Amniotic epithelial cell (primary cell): ENCODE results near the gene FUS.
A peak's percentile ranks its signal among the peaks of the same experiment; 100 is the strongest.
"Not testable (repeated sequence)": the region's sequence is repeated elsewhere in the genome, so short reads cannot be mapped to it uniquely, and the experiment has no call there.

Source experiments
- DNase-seq: peaks from one replicate; pipeline ENCODE4 v3.0.0-alpha.2; 2010; ENCODE audit warnings: low read depth

FUS gene

DNA sequence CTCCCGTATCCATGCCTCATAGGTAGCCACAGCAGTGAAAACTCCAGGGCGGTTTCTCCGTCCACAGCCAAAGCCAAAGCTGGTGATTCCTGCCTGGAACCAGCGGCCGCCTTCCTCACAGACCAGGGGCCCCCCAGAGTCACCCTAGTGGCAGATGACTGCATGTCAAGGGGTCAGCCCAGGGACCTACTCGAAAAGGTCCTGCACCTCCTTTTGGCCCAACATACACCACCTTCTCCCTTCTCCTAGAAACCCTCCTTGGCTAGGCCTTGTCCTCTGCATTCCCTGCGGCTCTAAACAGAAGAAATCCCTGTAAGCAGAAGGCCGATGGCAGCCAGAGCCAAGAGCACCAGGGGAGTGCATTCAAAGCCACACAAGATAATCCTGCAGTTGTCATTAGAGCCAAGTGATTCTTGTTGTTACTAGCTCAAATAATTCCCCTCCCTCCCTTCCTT, 36.2 kb upstream of the FUS start:
- DNase-seq: no peak

DNA sequence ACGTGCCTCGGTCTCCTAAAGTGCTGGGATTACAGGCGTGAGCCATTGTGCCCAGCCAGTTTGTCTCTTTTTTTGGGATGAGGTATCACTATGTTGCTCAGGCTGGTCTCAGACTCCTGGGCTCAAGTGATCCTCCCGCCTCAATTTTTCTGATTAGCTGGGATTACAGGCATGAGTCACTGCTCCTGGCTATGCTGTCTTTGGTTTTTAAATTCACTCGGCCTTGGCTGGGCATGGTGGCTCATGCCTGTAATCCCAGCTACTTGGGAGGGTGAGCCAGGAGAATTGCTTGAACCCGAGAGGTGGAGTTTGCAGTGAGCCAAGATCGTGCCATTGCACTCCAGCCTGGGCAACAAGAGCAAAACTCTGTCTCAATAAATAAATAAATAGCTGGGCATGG, 35.5 kb upstream of the FUS start:
- peak; percentile 43 for DNase-seq

DNA sequence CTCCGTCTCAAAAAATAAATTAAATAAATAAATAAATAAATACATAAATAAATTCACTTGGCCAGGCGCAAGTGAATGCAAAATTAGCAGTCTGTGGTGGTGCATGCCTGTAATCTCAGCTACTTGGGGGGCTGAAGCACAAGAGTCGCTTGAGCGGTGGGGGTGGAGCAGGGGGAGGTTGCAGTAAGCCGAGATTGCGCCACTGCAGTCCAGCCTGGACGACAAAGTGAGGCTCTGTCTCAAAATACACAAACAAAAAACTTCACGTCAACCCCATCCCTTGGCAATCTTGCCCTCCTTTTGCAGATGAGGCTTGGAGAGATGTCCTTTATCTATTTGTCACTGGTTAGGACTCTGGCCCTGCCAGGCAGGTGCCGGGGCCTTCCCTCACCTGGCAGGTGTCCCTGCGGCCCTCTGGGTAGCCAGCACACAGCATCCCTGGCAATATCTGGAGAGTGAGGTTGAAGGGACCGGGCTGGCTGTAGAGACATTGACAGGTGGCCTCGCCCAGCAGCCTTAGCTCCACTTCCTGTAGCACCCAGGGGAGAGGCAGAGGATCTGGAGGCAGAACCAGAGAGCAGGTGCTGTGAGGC, 34.4 kb upstream of the FUS start:
- DNase-seq: no peak

DNA sequence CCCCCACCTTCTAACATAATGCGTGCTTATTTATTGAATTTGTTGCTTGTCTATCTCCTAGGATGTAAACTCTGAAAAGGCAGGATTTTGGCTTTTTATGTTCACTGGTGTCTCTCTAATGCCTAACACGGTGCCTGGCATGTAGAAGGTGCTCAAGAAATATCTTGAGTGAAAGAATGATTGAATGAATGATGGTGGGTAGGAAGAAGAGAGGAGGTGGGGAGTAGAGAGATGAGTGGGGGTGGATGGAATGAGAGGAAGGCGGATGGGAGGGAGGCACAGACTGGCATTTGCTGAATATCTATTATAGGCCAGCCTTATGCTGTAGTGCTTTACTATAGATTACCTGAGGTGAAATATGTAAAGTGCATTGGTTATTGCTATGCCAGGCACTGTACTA, 32.4 kb upstream of the FUS start:
- no peak for DNase-seq

DNA sequence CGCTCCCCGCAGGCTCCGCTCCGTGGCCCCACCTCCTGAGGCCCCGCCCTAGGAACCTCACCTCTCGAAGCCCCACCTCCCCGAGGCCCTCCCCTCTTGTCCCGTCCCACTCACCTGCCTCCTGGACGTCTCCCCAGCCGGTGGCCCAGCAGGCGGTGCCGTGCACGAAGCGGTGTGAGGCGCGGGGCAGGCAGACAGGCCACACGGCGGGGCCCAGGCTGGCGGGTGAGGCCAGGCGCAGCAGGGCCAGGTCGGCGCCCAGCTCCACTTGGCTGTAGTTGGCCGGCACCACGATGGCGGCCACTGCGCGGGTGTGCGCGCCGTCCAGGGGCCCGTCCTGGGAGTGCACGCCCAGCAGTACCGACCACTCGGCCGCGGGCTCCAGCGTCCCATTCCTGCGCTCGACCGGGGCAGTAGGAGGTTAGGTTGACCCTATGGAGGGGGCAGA, 31.6 kb upstream of the FUS start:
- no peak for DNase-seq

DNA sequence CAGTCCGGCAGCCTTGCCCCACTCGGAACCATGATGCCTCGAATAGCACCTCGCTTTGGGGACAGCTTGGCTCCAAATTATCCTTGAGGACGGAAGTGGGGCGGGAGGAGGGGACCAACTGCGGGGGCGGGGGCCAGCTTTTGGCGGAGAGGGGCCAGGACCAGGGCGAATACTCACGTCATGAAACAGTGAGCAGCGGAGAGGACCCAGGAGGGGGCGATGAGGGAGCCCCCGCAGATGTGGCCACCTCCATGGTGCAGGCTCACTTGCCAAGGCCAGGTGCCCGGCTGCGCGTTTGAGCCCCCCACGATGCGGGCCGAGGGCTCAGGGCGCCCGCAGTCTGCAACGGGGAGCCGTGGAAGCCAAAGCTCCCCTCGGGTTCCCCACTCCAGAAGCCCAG, 31.0 kb upstream of the FUS start:
- DNase-seq: no peak

DNA sequence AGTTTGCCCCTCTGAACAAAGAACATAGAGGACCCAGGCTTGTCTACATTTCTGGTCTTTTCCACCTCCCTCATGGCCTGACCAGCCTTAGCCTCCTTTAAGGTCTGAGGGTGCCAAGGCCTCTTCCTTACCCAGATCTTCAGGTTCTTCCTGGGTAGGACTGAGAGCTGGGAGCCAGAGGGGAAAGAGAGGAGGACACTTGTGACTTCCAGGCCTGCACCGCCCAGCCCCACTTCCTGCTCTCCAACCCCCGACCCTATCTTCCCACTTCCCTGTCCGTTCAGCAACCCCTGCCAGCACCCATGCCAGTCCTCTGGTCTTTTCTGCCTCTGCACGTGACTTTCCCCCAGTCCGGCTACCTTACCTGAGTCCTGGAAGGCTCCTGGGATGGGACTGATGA, 30.6 kb upstream of the FUS start:
- DNase-seq: no peak

DNA sequence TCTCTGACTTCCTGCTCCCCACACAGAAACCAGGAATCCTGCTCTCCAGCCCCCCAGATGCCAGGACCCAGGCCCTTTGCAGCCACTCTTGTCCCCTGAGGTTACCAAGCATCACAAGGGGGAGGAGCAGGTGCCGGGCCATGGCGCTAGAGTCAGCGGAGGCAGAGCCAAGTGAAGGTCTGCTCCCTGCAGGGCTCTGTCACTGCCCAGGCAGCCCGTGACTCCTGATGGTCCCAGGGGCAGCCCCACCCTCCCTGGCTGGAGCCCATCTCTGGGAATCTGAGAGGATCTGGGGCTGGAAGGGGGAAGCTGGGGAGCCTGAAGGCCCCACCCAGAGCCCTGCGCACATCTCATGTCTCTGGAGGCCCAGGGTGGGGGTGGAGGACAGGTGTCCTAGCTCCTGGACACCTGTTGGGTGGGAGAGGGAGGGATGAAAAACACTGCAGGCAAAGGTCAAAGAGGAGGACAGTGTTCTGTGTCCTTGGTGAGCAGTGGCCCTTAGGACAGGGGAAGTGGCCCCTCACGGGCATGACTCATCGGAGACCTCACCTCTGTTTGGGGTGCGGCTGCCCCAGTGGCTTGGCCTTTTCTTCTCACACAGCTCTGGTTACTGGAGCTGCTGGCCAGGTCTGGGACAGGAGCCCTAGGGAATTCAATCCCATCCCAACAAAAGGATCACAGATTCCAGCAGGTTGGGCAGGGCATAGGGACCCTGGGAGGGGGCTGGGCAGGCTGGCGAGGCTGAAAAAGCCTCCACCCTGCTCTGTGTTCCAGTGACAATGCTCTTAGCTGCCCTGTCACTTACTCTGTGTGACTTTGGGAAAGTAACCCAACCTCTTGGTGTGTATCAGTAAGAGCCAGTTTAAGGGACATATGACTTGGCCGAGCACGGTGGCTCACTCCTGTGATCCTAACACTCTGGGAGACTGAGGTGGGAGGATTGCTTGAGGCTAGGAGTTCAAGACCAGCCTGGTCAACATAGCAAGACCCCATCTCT, 29.7 kb upstream of the FUS start, which contains the start of gene PRSS36:
TSS of gene PRSS36 (minus strand) at position 173 of the 997 bp plus-strand sequence. CDS start at position 142, 31 bp downstream.
- no peak for DNase-seq

DNA sequence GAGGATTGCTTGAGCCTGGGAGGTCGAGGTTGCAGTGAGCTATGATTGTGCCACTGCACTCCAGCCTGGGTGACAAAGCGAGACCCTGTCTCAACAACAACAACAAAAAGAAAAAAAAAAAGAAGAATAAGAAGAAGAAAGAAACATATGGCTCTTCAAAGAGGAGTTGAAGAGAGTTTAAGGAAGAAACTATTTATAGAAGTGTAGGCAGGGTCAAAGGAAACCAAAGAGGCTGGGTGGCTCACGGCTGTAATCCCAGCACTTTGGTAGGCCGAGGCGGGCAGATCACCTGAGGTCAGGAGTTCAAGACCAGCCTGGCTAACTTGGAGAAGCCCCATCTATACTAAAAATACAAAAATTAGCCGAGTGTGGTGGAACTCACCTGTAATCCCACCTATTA, 29.0 kb upstream of the FUS start:
- not testable (repeated sequence) for DNase-seq

DNA sequence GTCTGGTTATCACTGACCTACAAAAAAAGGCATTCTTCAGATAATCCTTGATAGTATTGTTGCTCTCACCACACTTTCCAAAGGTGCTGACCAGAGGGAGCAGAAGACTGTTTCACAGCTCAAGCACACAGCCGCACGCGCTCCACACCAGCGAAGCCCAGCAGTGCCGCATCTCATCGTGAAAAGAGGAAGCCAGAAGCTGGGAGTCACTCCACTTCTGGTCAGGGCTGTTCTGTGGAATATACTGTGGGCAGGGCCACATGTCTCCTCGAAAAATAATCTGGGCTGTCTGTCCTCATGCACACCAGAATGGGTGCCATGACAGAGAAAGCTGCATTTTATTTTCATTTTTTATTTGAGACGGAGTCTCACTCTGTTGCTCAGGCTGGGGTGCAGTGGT, 22.8 kb upstream of the FUS start:
- DNase-seq: no peak

DNA sequence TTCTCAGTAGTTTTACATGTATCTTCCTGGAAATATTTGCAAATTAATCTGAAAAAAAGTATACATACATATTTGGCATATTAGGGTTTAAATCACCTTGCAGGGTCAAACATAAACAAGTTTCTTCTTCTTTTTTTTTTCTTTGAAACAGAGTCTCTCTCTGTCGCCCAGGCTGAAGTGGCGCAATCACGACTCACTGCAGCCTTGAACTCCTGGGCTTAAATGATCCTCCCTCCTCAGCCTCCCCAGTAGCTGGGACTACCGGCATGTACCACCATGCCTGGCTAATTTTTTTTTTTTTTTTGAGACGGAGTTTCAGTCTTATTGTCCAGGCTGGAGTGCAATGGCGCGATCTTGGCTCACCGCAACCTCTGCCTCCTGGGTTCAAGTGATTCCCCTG, 12.6 kb upstream of the FUS start:
- no peak for DNase-seq

DNA sequence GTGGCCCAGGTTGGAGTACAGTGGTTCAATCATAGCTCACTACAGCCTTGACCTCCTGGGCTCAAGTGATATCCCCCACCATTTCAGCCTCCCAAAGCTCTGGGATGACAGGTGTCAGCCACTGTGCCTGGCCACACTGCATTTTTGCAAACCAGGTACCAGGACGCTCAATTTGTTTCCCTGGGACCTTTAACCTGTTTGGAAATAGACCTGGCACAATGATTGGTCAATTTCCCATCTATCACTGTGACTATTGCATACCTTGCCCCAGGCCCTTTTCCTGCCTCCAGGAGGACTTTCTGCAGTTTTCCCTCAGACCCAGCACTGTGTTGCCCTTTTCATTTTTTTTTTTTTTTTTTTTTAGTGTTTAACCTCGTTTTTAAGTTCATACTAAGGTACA, 11.1 kb upstream of the FUS start:
- no peak for DNase-seq

DNA sequence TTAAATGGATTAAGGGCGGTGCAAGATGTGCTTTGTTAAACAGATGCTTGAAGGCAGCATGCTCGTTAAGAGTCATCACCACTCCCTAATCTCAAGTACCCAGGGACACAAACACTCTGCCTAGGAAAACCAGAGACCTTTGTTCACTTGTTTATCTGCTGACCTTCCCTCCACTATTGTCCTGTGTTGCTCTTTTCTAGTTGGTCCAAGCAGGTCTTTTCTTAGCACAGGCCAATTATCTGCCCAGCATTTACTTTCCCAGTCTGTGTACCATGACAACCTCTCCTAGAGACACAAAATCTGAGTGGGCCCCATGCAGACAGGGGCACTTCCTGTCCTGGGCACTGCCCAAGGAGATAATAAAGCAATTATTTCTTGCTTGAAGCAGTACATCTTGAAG, 9.9 kb upstream of the FUS start:
- DNase-seq: not testable (repeated sequence)

DNA sequence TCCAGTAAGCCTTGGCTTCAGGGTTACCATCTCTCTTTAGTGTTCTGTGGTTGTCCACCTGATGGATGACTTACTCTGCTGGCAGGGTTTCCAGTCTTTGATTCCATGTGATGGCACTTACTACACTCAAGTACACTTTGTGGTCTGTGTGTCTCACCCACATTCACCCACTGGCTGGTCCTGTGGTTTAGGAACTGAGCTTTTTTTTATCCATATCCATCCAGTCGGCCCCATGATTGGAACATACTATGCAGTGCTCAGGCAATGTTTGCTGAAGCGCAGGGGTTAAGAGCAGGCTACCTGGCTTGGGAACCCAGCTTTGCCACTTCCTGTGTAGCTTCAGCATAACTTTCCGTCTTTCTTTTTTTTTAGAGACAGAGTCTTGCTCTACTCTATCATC, 2.8 kb upstream of the FUS start:
- DNase-seq: peak; percentile 91

DNA sequence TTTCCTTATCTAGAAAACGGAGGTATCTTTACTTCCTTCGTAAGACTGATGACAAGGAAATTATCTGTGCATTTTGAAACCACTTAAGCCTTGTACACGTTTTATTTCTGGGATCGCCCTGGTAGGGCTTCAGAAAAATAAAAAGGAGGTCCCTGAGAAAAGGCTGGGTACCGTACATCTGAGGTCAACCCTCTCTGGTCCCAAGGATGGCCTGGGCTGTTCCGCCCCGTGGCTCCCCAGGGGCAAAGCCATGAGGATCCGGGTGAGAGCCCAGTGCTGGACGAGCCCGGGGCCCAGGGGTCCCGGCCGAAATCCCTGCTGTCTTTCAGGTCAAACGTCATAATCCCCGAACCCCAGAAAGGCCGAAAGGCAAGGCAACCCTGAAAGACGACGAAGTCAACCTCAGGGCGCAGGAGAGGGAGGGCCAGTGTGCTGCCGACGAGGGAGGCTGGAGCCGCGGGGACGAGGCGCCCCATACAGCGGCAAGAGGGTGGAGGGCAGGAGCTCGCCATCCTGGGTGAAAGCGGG, 656 bp upstream of the FUS start:
- no peak for DNase-seq

DNA sequence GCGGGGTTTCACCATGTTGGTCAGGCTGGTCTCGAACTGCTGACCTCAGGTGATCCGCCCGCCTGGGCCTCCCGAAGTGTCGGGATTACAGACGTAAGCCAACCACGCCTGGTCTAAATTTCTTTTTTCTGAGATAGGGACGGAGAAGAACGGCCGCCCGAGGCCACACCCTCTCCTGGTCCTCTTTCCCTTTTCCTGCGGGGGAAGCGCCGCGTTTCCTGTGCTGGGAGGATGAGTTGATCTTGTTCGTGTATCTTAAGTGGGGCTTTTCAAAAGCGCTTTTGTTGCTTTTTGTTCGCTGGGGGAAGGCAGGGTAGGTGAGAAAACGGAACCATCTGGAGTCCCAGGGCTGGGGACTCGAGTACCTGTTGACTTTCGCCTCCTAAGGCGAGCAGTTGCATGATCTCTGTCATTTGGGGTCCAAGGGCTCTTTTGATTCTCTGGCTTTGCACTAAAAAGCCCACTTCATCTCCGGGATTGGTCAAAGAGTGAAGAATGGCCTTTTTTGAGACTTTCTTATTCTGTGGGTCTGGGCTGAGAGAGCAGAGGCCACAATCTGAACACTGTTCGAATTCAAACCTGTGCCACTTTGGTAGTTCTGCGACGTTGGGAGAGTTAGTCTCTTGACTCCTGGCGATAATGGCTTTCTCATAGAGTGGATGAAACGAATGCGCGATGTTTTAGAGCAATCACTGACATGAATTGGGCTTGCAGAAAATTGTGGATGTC, 1.3 kb downstream of the FUS start:
- peak; percentile 48 for DNase-seq

DNA sequence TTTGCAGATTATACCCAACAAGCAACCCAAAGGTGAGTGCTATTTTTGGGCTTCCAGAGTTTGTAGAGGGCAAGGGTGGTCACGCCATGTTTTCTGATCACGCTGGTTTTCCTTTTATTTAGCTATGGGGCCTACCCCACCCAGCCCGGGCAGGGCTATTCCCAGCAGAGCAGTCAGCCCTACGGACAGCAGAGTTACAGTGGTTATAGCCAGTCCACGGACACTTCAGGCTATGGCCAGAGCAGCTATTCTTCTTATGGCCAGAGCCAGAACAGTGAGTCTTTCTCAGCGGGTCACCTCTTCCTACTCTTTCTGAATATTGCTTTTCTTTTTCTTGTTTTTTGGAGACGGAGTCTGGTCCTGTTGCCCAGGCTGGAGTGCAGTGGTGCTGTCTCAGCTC, 2.5 kb downstream of the FUS start:
- no peak for DNase-seq

DNA sequence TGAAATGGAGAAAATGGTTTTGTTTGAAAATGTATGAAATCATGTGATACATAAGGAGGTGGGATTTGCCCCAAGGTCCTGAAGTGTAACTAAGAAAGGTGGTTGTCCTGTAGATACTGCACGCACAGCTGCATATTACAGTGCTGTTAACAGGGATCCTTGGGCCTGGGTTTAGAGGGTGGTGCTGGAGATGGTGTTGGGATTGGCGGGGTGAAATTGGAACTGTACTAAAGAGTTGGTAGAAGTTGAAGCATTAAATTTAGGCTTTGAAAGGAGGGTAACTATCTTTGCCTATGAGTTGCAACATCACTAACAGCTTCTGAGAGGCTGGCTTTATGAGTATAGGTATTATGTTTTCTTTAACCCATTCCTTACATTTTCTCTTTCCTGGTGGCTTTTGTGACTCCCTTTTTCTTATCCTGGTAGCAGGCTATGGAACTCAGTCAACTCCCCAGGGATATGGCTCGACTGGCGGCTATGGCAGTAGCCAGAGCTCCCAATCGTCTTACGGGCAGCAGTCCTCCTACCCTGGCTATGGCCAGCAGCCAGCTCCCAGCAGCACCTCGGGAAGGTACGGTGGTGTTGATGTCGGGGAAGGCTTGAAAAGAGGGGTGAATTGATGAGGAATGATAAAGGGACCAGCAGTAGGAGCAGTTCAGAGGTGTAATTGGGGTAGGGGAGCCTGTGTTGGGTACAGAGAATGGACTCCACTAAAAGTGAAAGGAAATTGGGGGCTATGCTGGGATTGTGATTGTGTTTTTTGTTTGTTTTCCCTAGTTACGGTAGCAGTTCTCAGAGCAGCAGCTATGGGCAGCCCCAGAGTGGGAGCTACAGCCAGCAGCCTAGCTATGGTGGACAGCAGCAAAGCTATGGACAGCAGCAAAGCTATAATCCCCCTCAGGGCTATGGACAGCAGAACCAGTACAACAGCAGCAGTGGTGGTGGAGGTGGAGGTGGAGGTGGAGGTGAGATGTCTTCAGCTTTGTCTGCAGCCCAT, 3.8 kb downstream of the FUS start:
- DNase-seq: no peak

DNA sequence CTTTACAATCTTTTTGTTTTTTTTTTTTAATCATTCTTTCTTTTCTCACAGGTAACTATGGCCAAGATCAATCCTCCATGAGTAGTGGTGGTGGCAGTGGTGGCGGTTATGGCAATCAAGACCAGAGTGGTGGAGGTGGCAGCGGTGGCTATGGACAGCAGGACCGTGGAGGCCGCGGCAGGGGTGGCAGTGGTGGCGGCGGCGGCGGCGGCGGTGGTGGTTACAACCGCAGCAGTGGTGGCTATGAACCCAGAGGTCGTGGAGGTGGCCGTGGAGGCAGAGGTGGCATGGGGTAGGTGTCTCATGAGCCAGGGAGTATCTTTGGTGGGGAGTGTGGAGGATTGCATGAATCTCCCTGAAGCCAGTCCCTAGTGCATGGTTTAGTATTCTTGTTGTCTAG, 4.9 kb downstream of the FUS start:
- DNase-seq: no peak

DNA sequence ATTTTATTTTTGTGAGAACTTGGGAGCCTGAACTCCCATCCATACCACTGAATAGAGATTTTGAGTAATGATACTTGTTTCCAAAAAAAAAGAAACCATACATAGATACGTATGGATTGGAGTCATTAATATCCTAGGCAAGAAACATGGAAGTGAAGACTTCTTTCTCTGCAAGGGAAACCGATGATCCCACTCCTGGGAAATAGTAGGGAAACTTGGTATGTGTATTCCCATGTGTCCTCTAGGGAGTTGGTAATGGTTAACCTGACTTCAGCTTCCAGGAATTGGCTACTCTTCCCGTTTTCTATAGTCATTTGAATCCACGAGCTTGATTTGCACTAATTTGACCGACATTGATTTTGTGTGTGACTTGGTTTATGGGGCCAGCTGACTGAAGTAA, 5.4 kb downstream of the FUS start:
- DNase-seq: no peak

DNA sequence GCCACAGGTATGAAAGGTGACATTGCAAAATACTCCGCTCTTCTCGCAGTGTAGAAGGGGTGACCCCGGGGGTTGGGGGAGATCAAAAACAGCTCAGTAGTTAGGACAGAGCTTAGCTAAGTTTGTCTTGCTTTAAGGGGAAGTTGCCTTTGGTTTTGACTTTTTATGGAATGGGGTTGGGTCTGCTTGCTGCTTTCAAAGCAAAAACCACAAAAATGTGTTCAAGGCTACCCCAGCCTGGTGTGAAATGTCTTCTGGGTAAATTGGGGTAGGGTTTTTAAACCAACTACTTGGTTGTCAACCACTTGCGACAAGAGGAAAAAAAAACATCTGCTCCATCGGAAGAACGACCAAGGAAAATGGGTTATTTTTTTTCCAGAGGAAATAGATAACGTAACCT, 6.2 kb downstream of the FUS start:
- DNase-seq: no peak
